ENCODE measurements around the gene TPST2.

TPST2 gene

GRCh38 chr22:26610996-26611395 is 21.1 kb upstream of the TPST2 start:
- H3K27ac ChIP-seq: no peak overlapping the region
- TF ChIP-seq ZFX (IDR thresholded peaks at IDR 0.05) (no peak), CTCF (conservative IDR thresholded peaks at IDR 0.05) (no peak)

DNA sequence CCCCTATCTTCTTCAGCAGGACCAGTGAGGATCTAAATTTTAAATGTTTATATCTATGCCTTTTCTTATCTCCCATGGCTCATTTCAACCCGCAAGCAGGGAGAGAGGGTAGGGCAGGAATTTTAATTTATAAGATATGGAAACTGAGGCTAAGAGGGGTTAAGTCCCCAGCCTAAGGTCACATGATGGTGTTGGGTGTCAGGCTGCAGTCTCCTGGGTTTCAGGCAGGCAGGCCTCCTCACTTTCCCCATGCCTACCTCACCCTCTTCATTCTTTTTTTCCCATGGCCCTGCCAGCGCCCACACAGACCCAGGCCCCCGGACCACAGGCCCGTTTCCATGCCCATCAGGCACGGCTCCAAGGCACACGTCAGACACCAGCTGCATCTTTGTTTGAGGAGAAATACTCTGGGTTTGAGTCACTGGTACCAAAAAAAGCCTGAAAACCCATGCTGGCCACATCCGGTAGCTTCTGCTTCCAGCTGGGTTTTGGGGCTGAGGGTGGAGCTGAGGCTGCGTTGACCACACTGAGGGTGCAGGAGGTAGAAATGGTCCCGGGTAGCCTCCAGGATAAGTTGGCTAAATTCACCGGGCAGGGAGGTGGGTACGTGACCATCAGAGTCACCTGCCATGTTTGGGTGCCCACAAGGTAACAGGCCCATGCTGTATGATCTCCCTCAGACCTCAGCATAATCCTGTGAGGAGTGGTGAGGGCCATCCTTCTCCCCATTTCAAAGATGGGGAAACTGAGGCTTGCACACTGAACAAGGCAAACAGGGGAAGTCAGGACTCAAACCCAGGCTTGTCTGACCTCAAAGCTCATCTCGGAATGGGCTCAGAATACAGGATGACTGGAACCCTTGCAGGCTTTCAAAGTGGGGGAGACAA is 20.4 kb upstream of the TPST2 start:
- no peak overlapping the region for H3K27ac ChIP-seq

GRCh38 chr22:26609287-26609686 is 19.4 kb upstream of the TPST2 start:
- no peak overlapping the region for H3K27ac ChIP-seq
- no peak for TF ChIP-seq ZFX (IDR thresholded peaks at IDR 0.05)
- no peak for TF ChIP-seq CTCF (conservative IDR thresholded peaks at IDR 0.05)

More for the DNA sequence above, 20.4 kb upstream of the TPST2 start:
- TF ChIP-seq ZFX (IDR thresholded peaks at IDR 0.05) (no peak), CTCF (conservative IDR thresholded peaks at IDR 0.05) (no peak)

- no peak for TF ChIP-seq CTCF (conservative IDR thresholded peaks at IDR 0.05)
- TF ChIP-seq ZFX (IDR thresholded peaks at IDR 0.05): no peak
- H3K27ac ChIP-seq: no peak overlapping the region
Observed at GRCh38 chr22:26608129-26608528, 18.2 kb upstream of the TPST2 start.

- TF ChIP-seq CTCF (conservative IDR thresholded peaks at IDR 0.05): no peak
- no peak for TF ChIP-seq ZFX (IDR thresholded peaks at IDR 0.05)
Observed at GRCh38 chr22:26606611-26607010, 16.7 kb upstream of the TPST2 start.

DNA sequence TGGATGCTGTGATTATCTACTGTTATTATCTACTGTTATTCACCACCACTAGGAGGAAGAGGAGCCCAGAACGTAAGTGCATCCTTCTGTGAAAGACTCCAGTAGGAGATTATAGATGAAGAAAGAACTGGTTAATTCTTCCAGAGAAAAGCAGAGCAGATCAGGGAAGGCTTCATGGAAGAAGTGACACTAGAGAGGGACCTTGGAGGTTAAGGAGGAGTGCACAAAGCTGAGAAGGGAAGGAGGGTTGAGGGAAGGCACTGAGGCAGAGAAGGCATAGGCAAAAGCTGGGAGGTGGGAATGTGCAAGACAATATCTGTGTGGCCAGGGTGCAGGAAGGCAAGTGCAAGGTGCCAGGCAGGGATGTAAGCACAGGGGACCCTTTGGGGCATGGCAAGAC is 14.4 kb upstream of the TPST2 start:
- TF ChIP-seq CTCF (conservative IDR thresholded peaks at IDR 0.05) (no peak), ZFX (IDR thresholded peaks at IDR 0.05) (no peak)
- no peak overlapping the region for H3K27ac ChIP-seq

More at GRCh38 chr22:26606611-26607010, 16.7 kb upstream of the TPST2 start:
- H3K27ac ChIP-seq: no peak overlapping the region

- TF ChIP-seq CTCF (conservative IDR thresholded peaks at IDR 0.05) (no peak), ZFX (IDR thresholded peaks at IDR 0.05) (no peak)
- no peak overlapping the region for H3K27ac ChIP-seq
Observed at GRCh38 chr22:26602127-26602526, 12.2 kb upstream of the TPST2 start.

Measured in C4-2B (cell line).